ENCODE measurements around the gene DCBLD1. TPM values are rescaled to one million over a fixed set of nuclear protein-coding genes. Genes with fewer than 3 reads are reported as not detected.

Gene DCBLD1
- total RNA-seq, 3 donors from 2014 or later (not counting 1 experiment from before 2014, with no cell fraction given), result 8.4 to 16.1 (median 13.0) TPM

DNA sequence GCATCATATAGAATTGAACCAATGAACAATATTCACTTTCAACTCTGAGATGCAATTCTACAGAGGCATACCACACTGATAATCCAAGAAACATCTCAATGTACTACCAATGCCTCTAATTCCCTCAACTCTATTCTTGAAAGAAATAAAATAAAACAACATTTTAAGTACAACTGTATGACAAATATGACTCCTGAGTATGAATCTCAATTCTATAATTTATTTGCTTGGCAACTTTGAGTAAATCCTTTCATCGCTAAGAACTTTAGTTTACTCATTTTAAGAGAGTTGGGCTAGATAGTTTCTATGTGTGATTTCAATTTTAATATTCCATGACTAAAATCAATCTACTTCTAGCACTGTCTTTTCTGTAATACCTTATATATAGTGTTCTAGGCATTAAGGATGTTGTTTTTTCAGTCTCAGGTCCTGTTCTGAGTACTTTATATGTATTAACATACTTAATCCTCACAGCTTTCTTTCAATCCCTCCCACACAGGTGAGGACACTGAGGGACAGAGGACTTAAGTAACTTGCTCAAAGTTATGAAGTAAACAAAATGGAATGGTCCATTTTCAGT, 86.4 kb downstream of the DCBLD1 start:
- H3K27ac ChIP-seq (ENCODE audit: low read length), result no peak overlapping the region
- Mint-ChIP-seq H3K4me1 (peaks cover 0 to 6% of the 10 kb centered on the region in 2 donors), H3K27ac (no peak overlapping the region), H3K36me3 (peaks cover 11% of the 10 kb centered on the region), H3K4me3 (no peak overlapping the region), H3K27me3 (ENCODE audit: low read depth in 2 of 2) (no peaks in the 10 kb centered on the region), H3K9me3 (no peaks in the 10 kb centered on the region)
- TF ChIP-seq, protein P1, sequence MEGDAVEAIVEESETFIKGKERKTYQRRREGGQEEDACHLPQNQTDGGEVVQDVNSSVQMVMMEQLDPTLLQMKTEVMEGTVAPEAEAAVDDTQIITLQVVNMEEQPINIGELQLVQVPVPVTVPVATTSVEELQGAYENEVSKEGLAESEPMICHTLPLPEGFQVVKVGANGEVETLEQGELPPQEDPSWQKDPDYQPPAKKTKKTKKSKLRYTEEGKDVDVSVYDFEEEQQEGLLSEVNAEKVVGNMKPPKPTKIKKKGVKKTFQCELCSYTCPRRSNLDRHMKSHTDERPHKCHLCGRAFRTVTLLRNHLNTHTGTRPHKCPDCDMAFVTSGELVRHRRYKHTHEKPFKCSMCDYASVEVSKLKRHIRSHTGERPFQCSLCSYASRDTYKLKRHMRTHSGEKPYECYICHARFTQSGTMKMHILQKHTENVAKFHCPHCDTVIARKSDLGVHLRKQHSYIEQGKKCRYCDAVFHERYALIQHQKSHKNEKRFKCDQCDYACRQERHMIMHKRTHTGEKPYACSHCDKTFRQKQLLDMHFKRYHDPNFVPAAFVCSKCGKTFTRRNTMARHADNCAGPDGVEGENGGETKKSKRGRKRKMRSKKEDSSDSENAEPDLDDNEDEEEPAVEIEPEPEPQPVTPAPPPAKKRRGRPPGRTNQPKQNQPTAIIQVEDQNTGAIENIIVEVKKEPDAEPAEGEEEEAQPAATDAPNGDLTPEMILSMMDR (IDR thresholded peaks at IDR 0.05), result no peak
- no peaks in the 10 kb centered on the region for H3K9me3 ChIP-seq (ENCODE audit: control insufficient read depth, insufficient read depth, low read length)
- ATAC-seq (no peak), DNase-seq (no peak)
- H3K4me1 ChIP-seq (ENCODE audit: control insufficient read depth, insufficient read depth, low read length), result no peaks in the 10 kb centered on the region
- no peaks in the 10 kb centered on the region for H3K27me3 ChIP-seq (ENCODE audit: control insufficient read depth, insufficient read depth, low read length)
- peaks cover 74% of the 10 kb centered on the region for H3K36me3 ChIP-seq (ENCODE audit: control insufficient read depth, insufficient read depth, low read length)
- no peak overlapping the region for H3K4me3 ChIP-seq (ENCODE audit: low read length)
- WGBS (ENCODE audit: insufficient coverage), result no CpG with 5 or more reads among the region's 1 CpG
- intact Hi-C loops (cut with micrococcal nuclease), result no loop called here

DNA sequence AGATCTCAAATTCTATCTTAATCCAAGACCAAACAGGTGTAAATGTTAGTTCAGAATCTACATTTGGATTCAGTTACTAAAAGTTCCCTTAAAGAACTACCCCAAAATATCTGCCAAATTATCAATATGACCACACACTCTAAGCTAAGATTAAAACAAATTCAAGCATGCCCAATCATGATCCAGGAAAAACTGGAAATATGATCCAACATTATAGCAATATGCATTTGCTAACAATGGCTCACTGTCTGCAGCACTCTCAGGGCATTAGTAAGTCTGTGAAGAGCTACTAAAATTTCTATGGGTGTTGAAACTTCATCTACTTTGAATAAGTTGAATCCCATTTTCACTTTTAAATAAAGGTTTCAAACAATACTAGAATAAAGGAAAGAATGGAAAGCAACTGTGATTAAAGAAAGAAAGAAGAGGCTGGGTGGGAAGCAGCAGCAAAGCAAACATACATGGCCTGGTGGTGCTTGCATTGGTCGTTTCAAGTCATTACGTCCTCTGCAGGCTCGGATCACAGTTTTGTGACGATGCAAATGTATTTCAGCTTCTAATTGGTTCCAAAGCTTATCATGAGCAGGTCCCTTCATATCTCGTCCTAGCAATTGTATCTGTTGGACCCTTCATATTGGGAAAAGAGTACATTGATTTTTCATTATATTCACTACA, 90.7 kb downstream of the DCBLD1 start:
- H3K9me3 ChIP-seq (ENCODE audit: control insufficient read depth, insufficient read depth, low read length), result no peaks in the 10 kb centered on the region
- TF ChIP-seq, protein P1 (IDR thresholded peaks at IDR 0.05), result no peak
- Mint-ChIP-seq H3K27ac (no peak overlapping the region), H3K36me3 (peaks cover 11% of the 10 kb centered on the region), H3K4me1 (peaks cover 0 to 6% of the 10 kb centered on the region in 2 donors), H3K27me3 (ENCODE audit: low read depth in 2 of 2) (no peaks in the 10 kb centered on the region), H3K9me3 (no peaks in the 10 kb centered on the region), H3K4me3 (no peak overlapping the region)
- H3K36me3 ChIP-seq (ENCODE audit: control insufficient read depth, insufficient read depth, low read length), result peaks cover 61% of the 10 kb centered on the region
- no peak overlapping the region for H3K4me3 ChIP-seq (ENCODE audit: low read length)
- intact Hi-C loops (cut with micrococcal nuclease), result no loop called here
- H3K4me1 ChIP-seq (ENCODE audit: control insufficient read depth, insufficient read depth, low read length), result no peaks in the 10 kb centered on the region
- ATAC-seq (no peak), DNase-seq (no peak)
- H3K27me3 ChIP-seq (ENCODE audit: control insufficient read depth, insufficient read depth, low read length), result no peaks in the 10 kb centered on the region
- H3K27ac ChIP-seq (ENCODE audit: low read length), result no peak overlapping the region
- WGBS (ENCODE audit: insufficient coverage), result 97% methylated on average over 4 of the region's 5 CpGs

DNA sequence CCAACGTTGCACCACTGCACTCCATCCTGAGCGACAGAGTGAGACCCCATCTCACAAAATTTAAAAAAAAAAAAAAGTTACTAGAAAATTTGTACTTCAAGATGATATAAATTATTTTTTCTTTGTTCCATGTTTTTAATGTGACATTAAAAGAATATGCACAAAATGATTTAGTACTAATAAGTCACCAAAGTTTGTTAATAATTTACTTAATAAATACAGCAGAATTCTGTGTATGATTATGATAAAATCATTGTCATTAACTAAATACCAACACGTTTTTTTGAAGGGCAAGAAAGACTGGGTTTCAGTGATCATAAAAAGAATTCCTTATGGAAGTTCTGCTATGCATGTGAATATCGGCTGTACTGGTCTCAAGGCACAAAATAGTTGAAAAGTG, 91.7 kb downstream of the DCBLD1 start:
- Mint-ChIP-seq H3K27ac (no peak overlapping the region), H3K9me3 (no peaks in the 10 kb centered on the region), H3K27me3 (ENCODE audit: low read depth in 2 of 2) (no peaks in the 10 kb centered on the region), H3K36me3 (peaks cover 11% of the 10 kb centered on the region), H3K4me3 (no peak overlapping the region), H3K4me1 (peaks cover under 1 to 11% of the 10 kb centered on the region in 2 donors)
- Histone ChIP-seq H3K9me3 (ENCODE audit: control insufficient read depth, insufficient read depth, low read length) (no peaks in the 10 kb centered on the region), H3K27me3 (ENCODE audit: control insufficient read depth, insufficient read depth, low read length) (no peaks in the 10 kb centered on the region), H3K36me3 (ENCODE audit: control insufficient read depth, insufficient read depth, low read length) (peaks cover 52% of the 10 kb centered on the region), H3K27ac (ENCODE audit: low read length) (no peak overlapping the region), H3K4me3 (ENCODE audit: low read length) (no peak overlapping the region), H3K4me1 (ENCODE audit: control insufficient read depth, insufficient read depth, low read length) (no peaks in the 10 kb centered on the region)
- WGBS (ENCODE audit: insufficient coverage), result 97% methylated on average over 2 of the region's 4 CpGs
- DNase-seq, result no peak
- TF ChIP-seq, protein P1 (IDR thresholded peaks at IDR 0.05), result no peak
- ATAC-seq, result no peak
- intact Hi-C loops (cut with micrococcal nuclease), result no loop called here
